GM21367 (cell line): Measurements from ENCODE around the gene PEX7.
"Not testable (repeated sequence)": the region's sequence is repeated elsewhere in the genome, so short reads cannot be mapped to it uniquely, and the experiment has no call there.

Experiments
- ATAC-seq: cut with Tn5 transposase; IDR thresholded peaks from one replicate; pipeline ENCODE4 v1.9.1; 2021; ENCODE audit not compliant: unreplicated experiment

The PEX7 gene

GRCh38 chr6:136822376-136823127 lies at the start of gene PEX7:
Gene PEX7 (plus strand): TSS chr6:136822592. CDS start chr6:136822666, 74 bp downstream.
- ATAC-seq: peak; percentile 94

DNA sequence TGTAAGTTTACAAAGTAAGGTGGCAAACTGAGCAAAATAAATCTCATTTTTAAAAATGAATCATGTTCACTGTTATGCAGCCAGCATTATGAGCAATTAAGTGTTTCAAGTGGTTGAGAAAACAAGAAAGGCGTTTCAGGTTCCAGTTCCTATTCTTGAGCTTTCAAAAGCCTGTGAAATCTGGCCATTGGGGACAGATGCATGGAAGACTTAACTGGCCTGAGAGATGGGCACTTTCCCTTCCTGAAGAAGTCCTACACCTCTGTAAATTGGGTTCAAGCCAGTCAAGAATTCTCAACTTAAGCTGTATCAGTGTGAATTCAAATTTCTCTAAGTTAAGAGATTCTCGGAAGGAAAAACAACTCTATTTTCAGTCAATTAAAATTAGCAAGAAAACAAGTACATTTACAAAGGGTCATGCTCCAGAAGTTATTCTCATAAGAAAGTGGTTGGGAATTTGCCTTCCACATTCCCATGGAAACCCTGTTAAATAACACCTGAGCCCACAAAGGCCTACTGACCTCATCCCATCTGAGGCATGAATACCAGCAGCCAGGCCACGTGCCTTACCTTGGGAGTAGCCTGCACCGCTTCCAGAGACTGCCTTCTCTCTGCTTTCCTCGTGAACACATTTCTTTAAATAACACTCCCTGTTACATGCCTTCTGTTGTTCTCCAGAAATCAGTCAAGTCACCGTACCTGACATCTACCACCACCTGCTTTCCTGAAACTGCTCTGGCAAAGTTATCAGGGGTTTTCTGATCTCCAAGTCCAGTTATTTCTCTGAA lies 49.5 kb upstream of the PEX7 start:
- peak; percentile 66 for ATAC-seq

GRCh38 chr6:136773473-136773796 lies 49.0 kb upstream of the PEX7 start:
- ATAC-seq: no peak

DNA sequence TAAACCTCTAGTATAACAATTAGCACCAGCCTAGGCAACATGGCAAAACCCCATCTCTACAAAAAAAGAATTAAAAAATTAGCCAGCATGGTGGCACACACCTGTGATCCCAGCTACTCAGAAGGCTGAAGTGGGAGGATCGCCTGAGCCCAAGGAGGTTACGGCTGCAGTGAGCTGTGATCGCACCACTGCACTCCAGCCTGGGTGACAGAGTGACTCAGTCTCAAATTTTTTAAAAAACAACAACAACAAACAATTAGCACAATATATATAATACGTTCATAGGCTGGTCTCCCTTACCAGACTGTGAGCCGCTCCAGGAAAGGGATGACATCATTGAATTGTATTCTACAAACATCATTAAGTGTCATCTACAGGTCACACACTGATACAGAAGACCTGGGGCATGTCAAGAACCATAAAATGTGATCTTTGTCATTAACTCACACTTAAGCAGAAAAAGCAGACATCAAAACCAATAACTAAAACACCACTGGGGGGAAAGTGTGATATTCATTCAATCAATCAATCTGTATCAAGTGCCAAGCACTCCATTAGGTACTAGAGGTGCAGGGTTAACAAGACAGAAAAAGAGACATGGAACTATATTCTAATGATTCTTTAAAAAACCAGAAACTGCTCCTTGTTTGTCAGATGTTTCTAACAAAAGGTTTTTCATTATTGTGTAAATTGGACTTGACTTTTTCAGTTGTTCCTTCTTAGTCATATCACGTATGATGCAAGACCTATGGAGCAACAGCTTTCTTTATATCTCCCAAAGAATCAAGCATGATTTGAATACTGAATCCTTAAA lies 48.0 kb upstream of the PEX7 start:
- no peak for ATAC-seq

DNA sequence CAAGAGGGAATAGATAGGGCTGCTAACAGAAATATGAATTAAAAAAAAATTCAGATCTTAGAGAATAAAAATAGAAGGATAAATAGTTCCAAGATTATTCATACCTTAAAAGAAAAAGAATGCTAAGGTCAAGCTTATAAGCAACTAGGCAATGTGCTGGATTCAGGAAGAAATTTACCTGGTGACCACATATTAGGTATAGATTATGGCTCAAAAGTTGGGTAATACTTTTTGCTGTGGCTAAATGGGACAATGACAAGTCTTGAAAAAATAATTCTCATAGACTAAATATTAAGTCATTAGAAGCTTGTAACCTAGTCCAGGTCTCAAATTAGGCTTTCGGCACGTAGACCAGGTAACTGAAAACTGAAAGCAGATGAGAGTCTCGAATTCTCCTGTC lies 47.3 kb upstream of the PEX7 start:
- ATAC-seq: no peak

DNA sequence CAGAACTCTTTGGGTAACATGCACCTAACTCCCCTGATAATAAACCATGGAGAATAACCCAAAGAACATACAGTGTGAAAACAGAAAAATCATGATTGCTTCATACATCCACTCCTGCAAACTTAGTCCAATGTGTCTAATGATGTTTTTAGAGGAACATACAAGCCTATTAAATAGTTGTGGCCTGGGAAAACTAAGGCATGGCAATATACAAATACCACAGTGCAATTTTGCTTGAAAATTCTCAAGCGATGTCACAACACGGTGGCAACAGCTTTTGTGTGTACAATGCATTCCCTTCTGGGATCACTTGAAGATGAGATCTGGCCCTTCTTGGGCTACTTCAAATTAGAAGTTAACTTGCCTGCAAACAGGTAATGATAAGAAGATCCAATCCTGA lies 46.8 kb upstream of the PEX7 start:
- ATAC-seq: no peak

- no peak for ATAC-seq
Measured at GRCh38 chr6:136777651-136778050, 44.7 kb upstream of the PEX7 start.

GRCh38 chr6:136779682-136780081 lies 42.7 kb upstream of the PEX7 start:
- ATAC-seq: no peak

GRCh38 chr6:136780972-136781371 lies 41.4 kb upstream of the PEX7 start:
- ATAC-seq: no peak

- ATAC-seq: no peak
Measured at GRCh38 chr6:136782021-136782770, 40.2 kb upstream of the PEX7 start.

GRCh38 chr6:136783021-136783420 lies 39.4 kb upstream of the PEX7 start:
- no peak for ATAC-seq

- peak; percentile 45 for ATAC-seq
Measured at GRCh38 chr6:136783495-136784270, 38.7 kb upstream of the PEX7 start.

- ATAC-seq: no peak
Measured at GRCh38 chr6:136784271-136784664, 38.1 kb upstream of the PEX7 start.

DNA sequence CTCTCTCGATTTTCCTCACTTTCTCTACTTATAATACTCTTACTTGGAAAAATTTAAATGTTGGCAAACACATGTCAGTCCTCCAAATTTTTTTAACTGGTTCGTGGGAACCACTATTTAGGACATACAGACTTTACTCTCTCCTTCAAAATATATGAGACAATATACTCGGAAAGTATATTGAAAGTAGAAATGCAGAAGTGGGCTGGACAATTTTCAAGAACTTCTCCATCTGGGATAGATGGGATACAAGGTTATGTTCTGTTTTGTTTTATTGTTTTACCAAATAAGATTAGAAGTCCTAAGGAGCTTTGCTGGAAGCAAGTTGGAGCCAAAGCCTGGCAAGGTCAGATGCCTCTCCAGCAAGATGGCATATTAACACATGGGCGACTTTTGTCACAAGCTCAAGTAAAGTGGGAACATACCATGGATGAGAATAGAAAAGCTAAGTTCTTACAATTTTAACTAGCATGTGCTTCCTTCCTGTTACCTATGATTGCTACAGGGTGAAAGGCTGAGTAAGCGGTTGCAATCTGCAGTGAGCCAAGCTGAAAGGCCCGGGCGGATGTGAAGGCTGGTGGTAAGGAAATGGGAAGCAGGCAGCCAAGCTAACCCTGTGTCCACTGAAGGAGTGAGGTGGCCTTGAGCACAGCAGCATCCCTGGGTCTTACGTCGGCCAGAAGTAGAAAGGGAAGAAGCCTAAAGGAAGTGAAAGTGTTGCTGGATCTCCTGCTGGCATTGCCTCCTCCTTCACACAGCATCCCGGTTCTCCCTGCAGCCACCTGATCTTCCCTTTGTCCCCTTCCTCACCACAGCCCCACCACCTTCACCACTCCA lies 37.3 kb upstream of the PEX7 start:
- ATAC-seq: peak; percentile 39

- ATAC-seq: no peak
Measured at GRCh38 chr6:136786658-136787057, 35.7 kb upstream of the PEX7 start.

DNA sequence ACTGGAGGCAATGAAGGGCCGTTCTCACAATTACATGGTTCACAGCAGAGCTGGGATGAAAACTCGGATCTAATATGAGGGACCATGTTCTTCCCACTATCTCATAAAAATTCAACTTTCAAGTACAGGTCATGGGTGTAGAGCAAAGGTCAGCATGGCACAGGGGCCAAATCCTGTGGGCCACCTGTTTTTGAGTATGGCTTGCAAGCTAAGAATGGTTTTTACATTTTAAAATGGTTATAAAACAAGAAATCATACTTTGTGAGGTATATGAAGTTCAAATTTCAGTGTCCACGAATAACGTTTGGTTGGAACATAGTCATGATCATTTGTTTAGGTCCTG lies 34.7 kb upstream of the PEX7 start:
- ATAC-seq: no peak

DNA sequence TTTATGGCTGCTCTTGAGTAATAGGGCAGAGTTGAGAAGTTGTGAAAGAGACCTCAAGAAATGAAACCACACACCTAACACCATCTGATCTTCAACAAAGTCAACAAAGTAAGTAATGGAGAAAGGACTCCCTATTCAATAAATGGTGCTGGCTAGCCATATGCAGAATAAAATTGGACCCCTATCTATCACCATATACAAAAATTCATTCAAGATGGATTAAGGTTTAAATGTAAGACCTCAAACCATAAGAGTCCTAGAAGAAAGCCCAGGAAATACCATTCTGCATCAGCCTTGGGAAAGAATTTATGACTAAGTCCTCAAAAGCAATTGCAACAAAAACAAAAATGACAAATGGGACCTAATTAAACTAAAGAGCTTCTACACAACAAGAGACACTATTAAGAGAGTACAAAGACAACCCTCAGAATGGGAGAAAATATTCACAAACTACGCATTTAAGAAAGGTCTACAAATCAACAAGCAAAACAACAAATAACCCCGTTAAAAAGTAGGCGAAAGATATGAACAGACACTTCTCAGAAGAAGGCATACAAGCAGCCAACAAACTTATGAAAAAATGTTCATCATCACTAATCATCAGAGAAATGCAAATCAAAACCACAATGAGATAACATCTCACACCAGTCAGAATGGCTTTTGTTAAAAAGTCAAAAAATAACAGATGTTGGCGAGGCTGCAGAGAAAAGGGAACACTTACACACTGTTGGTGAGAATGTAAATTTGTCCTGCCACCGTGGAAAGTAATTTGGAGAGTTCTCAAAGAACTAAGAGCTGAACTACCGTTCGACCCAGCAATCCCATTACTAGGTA lies 34.1 kb upstream of the PEX7 start:
- ATAC-seq: no peak

DNA sequence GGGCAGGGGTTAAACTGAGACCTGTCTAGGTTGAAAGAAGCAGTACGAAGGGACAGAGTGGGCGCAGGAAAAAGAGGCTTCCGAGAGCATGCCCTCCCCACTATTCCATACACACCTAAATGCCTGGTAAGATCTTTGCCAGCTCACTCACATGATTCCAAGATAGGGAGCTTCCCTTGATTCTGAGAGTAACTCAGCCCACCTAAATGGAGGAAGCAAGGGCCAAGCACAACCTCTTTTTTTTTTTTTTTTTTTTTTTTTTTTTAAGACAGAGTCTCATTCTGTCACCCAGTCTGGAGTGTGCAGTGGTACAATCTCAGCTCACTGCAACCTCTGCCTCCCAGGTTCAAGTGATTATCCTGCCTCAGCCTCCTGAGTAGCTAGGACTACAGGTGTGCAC lies 33.0 kb upstream of the PEX7 start:
- ATAC-seq: not testable (repeated sequence)
